Erythroblast (primary cell): ENCODE results near the gene NSMCE4A.
A peak's percentile ranks its signal among the peaks of the same experiment; 100 is the strongest.
"Not testable (repeated sequence)": the region's sequence is repeated elsewhere in the genome, so short reads cannot be mapped to it uniquely, and the experiment has no call there.

Experiments used
- DNase-seq, 2 experiments: peaks; one replicate each; lab custom pipeline; 2025; lab: John Stamatoyannopoulos, UW
- GATA1 ChIP-seq: IDR thresholded peaks from 2 replicates; pipeline ENCODE4 v1.6.1; 2011; ENCODE audit warnings: low read depth, mild to moderate bottlenecking, control low read depth, low read length, moderate library complexity
- POLR2A ChIP-seq: IDR thresholded peaks from 2 replicates; pipeline ENCODE4 v1.6.1; 2011; ENCODE audit warnings: mild to moderate bottlenecking, low read length

NSMCE4A gene, protein sequence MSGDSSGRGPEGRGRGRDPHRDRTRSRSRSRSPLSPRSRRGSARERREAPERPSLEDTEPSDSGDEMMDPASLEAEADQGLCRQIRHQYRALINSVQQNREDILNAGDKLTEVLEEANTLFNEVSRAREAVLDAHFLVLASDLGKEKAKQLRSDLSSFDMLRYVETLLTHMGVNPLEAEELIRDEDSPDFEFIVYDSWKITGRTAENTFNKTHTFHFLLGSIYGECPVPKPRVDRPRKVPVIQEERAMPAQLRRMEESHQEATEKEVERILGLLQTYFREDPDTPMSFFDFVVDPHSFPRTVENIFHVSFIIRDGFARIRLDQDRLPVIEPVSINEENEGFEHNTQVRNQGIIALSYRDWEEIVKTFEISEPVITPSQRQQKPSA

DNA sequence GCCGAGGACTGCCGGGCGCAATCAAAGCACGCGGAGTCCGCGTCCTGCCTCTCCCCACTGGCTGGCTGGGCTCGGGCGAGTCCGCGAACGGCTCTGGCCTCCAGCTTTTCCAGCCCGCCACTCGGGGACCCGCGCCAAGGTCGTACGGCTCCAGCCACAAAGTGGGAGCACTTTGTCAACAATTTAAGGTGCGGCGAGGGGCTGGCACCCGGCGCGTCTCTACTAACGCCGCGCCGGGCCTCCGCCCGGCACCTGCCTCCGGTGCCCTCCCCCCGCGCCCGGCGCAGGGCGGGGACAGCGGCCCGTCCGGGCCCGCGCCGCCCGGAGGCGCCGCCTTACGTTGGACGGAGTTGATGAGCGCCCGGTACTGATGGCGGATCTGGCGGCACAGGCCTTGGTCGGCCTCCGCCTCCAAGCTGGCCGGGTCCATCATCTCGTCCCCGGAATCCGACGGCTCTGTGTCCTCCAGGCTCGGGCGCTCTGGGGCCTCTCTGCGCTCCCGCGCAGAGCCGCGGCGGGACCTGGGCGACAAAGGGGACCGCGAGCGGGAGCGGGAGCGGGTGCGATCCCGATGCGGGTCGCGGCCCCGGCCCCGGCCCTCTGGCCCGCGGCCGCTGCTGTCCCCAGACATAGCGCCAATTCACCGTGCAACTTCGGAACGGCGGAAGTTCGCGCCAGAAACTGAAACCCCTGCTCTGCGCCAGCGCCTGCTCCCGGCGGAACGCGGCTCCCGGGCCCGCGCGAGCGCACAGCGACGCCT, at the start of gene NSMCE4A:
TSS of gene NSMCE4A (minus strand) at position 683 of the 760 bp plus-strand sequence. CDS start at position 631, 52 bp downstream.
- DNase-seq, result peak; percentile 83 to 86

DNA sequence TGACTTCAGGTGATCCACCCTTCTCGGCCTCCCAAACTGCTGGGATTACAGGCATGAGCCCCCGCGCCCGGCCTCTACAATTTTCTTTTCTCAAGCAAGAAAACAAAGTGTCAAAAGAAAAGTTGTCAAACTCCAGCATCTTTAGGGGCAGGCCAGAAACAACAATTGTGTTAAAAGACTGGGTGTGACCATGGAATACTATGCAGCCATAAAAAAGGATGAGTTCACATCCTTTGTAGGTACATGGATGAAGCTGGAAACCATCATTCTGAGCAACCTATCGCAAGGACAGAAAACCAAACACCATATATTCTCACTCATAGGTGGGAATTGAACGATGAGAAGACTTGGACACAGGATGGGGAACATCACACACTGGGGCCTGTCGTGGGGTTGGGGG, 48.2 kb upstream of the NSMCE4A start:
- DNase-seq, result not testable (repeated sequence)

More for the DNA sequence above, at the start of gene NSMCE4A:
- TF ChIP-seq POLR2A, result peak; percentile 75
- no peak for TF ChIP-seq GATA1

DNA sequence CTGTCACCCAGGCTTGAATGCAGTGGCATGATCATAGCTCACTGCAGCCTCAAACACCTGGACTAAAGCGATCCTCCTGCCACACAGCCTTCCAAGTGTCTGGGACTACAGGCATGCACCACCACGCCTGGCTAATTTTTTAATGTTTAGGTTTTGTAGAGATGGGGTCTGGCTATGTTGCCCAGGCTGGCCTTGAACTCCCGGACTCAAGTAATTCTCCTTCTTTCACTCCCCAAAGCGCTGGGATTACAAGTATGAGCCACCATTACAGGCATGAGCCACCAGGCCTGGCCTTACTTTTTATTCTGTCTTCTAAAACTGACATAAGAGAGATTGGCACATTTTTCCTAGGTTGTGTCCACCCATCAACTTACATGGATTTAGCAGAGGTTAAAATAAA, 47.3 kb upstream of the NSMCE4A start:
- no peak for DNase-seq
- no peak for TF ChIP-seq POLR2A
- TF ChIP-seq GATA1, result no peak

DNA sequence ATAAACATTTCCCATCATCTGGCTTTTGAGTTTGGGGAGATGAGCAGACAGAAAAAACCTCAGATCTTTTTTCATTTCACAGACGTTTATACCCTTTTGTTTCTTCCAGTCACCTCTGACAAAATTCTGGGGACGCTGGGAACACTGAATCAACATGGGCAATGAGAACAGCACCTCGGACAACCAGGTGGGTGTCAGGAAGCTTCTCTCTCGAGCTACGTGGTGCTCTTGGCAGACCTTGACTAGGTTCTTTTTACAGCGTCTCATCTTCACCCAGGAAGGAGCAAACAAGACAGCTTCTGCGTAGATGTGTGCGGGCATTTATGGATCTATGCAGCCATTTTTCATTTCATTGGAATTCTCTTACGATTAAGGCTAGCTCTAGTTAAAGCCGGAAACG, 46.8 kb upstream of the NSMCE4A start:
- no peak for DNase-seq
- TF ChIP-seq GATA1 (no peak), POLR2A (no peak)

DNA sequence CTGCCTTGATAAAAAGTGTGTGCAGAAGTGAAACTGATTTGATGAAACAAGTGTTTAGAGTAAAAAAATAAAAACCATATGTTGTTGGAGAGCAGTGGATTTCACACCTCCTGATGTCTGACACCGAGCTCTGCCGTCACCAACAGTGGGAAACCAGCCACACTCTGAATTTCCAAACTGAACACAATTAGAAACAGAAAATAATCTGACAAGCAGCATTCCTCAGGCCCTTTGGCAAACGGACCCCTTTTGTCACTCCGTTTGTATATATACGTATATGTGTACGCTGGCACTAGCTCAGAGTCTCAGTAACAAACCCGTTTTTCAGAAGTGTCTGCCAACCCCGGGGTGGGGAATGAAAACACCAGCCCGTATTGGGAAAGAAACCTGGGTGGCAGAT, 46.4 kb upstream of the NSMCE4A start:
- TF ChIP-seq GATA1 (no peak), POLR2A (no peak)
- no peak for DNase-seq

DNA sequence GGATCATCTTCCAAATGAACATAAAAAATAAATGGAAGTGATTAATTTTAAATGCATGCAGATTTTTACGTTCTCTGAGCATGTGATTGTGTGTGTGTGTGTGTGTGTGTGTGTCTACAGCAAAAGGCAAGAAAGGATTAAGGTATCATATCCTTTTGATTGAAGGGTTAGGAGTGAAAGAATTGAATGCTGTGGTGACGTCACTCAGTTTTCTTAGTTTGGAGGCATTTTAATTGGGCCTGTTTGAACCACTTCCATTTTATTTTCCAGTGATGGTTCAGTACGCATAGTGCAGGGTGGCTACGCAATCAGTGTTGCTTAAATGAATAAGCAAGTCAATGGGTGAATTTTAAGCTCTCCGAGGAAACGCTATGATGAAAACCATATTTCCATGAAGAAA, 45.2 kb upstream of the NSMCE4A start:
- DNase-seq, result no peak
- TF ChIP-seq GATA1 (no peak), POLR2A (no peak)

DNA sequence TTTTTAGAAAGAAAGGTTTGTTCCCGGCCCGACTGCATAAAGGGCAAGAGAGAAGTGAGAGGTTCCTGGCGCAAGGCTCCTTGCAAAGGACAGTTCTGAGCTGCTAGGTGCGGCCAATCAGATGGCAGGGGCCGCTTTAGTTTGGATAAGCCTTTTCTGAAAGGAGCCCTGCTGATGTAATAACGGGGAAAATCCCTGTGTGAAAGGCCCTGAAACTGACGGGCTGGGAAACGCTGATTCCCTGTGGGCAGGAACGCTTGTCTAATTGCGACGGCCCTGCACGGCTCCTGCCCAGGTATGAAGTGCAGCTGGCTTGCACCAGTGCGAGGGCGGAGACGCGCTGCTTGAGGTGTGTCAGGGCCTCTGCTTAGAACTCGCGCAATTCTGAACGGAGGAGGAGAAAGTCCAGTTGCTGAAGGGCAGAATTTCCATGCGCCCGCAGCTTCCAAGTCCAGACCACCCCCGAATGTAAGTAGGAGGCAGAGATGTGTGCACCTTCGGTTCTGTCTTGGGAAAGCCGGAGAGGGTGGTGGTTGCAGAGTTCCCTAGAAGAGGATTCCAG, 44.5 kb upstream of the NSMCE4A start:
- no peak for DNase-seq
- no peak for TF ChIP-seq GATA1
- no peak for TF ChIP-seq POLR2A

DNA sequence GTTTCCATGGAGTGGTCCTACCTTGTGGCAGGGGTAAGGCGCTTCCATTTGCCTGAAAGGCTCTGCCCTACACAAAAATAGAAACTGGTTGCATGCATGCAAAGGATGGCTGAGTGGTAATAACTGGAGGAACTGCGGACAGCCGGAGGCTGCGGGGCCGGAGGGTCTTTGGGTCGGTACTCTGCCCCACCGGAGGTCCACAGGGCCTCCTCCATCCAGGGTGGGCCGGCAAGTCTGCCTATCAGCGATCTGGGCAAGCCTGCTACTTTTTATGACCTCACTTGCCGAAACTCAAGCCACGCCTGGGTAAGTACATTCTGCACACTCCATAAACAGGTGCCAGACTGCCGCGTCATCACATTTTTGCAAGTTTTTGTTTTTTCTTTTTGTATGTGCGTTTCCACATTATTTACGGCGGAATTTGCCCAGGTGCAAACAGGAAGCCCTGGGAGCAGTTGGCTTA, 44.0 kb upstream of the NSMCE4A start:
- TF ChIP-seq POLR2A, result no peak
- TF ChIP-seq GATA1, result no peak
- no peak for DNase-seq

DNA sequence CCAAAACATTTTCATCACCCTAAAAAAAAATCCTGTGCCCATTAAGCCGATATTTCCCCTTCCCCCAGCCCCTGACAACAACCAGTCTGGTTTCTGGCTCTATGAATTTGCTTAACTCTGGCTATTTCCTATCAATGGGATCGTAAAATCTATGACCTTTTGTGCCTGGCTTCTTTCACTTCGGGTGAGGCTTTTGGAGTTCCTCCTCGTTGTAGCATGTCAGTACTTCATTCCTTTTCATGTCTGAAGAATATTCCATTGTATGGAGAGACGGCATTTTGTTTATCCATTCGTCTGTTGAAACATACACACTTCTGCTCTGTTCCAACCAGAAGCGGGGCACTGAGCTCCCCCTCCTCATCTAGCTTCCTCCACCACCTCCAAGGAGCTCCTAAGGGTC, 43.5 kb upstream of the NSMCE4A start:
- TF ChIP-seq GATA1 (no peak), POLR2A (no peak)

DNA sequence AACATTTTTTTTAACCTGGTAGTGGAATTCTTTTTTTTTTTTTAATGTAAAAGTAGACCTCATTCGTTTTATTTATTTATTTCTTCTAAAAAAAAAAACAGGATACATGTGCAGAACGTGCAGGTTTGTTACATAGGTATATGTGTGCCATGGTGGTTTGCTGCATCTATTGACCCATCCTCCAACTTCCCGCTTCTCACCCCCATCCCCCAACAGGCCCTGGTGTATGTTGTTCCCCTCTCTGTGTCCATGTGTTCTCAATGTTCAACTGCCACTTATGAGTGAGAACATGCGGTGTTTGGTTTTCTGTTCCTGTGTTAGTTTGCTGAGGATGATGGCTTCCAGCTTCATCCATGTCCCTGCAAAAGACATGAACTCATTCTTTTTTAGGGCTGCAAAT, 42.9 kb upstream of the NSMCE4A start:
- not testable (repeated sequence) for DNase-seq

More for the DNA sequence above, 43.5 kb upstream of the NSMCE4A start:
- no peak for DNase-seq

DNA sequence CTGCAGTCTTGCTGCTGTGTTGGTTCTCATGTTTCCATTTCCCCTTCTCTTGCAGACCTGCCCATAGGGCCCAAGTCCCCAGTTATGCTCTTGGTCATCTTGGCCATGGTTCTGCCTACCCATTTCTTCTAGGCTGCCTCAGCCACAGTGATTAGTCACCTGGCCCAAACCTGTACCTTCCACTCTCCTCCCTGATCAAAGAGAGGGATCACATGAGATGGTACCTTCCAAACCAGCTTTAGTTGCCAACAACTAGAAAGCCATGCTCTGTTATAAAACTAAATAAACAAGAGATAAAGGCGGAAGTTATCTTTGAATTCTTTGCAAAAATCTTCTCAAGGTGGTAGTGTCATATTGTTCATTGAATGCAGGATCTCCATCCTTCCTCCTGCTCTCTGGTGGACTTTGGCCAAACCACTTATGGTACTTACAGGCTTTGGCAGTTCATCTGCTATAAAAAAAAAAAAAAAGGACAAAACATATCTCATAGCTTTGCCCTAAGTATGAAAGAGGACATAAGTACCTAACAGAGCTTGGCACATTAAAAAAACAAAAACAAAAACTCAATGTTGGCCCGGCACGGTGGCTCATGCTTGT, 39.7 kb upstream of the NSMCE4A start:
- no peak for DNase-seq
- no peak for TF ChIP-seq GATA1
- TF ChIP-seq POLR2A, result no peak

DNA sequence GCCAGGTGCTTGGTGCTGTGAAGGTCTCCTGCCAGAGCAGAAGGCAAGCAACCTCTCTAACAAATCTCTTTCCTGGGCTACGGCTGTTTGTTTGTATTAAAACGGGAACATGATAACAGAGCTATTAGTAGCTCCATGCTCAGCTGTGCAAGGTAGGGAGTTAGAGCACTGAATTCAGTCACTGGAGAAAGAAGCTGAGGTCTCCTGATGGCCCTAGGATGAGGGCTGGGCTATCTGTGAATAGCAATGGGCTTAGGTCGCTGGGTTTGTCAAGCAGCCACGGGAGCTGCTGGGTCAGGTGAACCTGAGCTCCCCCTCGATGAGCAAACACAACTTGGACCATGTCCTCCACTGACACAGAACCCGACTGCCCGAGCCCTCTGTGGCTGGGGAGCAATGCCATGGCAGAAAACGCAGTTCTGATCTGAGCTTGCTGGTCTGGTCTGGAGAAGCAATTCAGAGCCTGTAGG, 38.3 kb upstream of the NSMCE4A start:
- TF ChIP-seq GATA1 (no peak), POLR2A (no peak)
- no peak for DNase-seq

DNA sequence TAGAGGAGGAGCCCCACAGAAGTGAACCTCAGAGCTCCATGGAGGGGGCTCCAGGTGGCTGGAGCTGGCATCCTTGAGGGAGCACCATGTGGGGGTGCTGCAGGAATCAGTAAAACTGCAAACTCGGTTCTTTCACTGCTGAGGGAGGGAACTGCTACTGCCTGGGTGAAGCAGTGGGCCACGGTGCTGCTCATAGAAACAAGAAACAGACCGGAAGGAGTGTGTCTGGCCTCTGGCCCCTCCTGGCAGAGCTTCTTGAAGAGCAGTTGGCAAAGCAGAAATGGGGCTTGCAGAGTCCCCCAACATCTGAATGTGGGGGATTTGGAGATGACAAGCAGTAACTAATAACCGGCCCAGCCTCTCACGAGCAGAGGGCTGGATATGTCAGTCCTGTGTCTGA, 37.7 kb upstream of the NSMCE4A start:
- no peak for DNase-seq
- TF ChIP-seq POLR2A, result no peak
- no peak for TF ChIP-seq GATA1
